Measurements from ENCODE around the gene PKD1L1. TPM values are rescaled to one million over a fixed set of nuclear protein-coding genes. Genes with fewer than 3 reads are reported as not detected.

PKD1L1 gene
- polyA plus RNA-seq, 1 donor (not counting 4 experiments of a cell fraction or from before 2014, with no cell fraction given), result 0.04 TPM

- Histone ChIP-seq H3K36me3 (ENCODE audit: control insufficient read depth in 2 of 2, extremely low read depth in 1 of 2, insufficient read depth in 2 of 2, low read length in 2 of 2) (no peaks in the 10 kb centered on the region), H3K4me2 (ENCODE audit: control insufficient read depth, extremely low read depth, insufficient read depth, low read depth, low read length) (no peak overlapping the region), H4K20me1 (ENCODE audit: control insufficient read depth, extremely low read depth, insufficient read depth, low read length) (no peaks in the 10 kb centered on the region), H3K9me1 (ENCODE audit: control insufficient read depth, extremely low read depth, insufficient read depth, low read length) (no peaks in the 10 kb centered on the region), H3K4me3 (ENCODE audit: control insufficient read depth in 2 of 3, extremely low read depth in 1 of 3, insufficient read depth in 2 of 3, low read depth in 1 of 3, low read length in 3 of 3) (no peak overlapping the region), H3K4me1 (ENCODE audit: control insufficient read depth, extremely low read depth, insufficient read depth, low read length) (peaks cover 5% of the 10 kb centered on the region), H3K9ac (ENCODE audit: control insufficient read depth, extremely low read depth, insufficient read depth, low read length) (no peak overlapping the region), H3K79me2 (ENCODE audit: control insufficient read depth, insufficient read depth, low read length) (no peaks in the 10 kb centered on the region), H2AFZ (ENCODE audit: control insufficient read depth, low read length) (no peak overlapping the region), H3K27ac (ENCODE audit: control insufficient read depth, insufficient read depth, low read length) (no peak overlapping the region), H3K27me3 (ENCODE audit: control insufficient read depth, extremely low read depth, insufficient read depth, low read length) (peaks cover 6% of the 10 kb centered on the region), H3K9me3 (ENCODE audit: control insufficient read depth, low read depth, low read length) (no peaks in the 10 kb centered on the region)
- FAIRE-seq, result no peak
- dilution Hi-C loops (cut with MboI; ENCODE audit: extremely low pct_ligation_motif_present, low sequenced_read_pairs), result no loop called here
- no peak for DNase-seq (ENCODE audit: low read depth, low spot score)
- TF ChIP-seq, protein P1, sequence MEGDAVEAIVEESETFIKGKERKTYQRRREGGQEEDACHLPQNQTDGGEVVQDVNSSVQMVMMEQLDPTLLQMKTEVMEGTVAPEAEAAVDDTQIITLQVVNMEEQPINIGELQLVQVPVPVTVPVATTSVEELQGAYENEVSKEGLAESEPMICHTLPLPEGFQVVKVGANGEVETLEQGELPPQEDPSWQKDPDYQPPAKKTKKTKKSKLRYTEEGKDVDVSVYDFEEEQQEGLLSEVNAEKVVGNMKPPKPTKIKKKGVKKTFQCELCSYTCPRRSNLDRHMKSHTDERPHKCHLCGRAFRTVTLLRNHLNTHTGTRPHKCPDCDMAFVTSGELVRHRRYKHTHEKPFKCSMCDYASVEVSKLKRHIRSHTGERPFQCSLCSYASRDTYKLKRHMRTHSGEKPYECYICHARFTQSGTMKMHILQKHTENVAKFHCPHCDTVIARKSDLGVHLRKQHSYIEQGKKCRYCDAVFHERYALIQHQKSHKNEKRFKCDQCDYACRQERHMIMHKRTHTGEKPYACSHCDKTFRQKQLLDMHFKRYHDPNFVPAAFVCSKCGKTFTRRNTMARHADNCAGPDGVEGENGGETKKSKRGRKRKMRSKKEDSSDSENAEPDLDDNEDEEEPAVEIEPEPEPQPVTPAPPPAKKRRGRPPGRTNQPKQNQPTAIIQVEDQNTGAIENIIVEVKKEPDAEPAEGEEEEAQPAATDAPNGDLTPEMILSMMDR (optimal IDR thresholded peaks at IDR 0.05 in 1 of 3, IDR thresholded peaks at IDR 0.05 in 1 of 3, conservative IDR thresholded peaks at IDR 0.05 in 1 of 3; ENCODE audit: extremely low read depth in 1 of 3, insufficient read depth in 2 of 3, low read length in 3 of 3), result no peak
- TF ChIP-seq EZH2 (IDR thresholded peaks at IDR 0.05; ENCODE audit: low read length), result no peak
These were observed 57.7 kb downstream of the PKD1L1 start for GRCh38 chr7:47890606-47891005.

DNA sequence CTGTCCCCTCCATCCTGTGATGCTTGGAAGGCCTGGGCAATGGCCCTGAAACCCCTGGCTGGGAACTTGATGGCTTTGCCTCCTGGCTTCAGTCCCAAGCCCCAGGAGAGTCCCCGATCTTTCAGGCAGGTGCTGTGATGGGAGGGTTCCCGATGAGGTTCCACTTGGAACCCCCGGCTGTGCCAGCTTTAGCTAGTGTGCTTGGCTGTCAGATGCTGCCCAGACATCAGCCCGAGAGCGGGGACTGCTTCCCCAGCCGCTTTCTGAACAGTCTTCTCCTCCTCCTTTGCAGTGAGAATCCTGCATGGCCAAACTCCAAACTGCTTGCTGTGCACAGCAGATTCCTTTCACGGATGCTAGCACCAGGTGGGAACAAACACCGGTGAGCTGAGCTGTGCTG lies 58.1 kb downstream of the PKD1L1 start:
- Histone ChIP-seq H3K36me3 (ENCODE audit: control insufficient read depth in 2 of 2, extremely low read depth in 1 of 2, insufficient read depth in 2 of 2, low read length in 2 of 2) (no peaks in the 10 kb centered on the region), H4K20me1 (ENCODE audit: control insufficient read depth, extremely low read depth, insufficient read depth, low read length) (no peaks in the 10 kb centered on the region), H3K4me2 (ENCODE audit: control insufficient read depth, extremely low read depth, insufficient read depth, low read depth, low read length) (no peak overlapping the region), H2AFZ (ENCODE audit: control insufficient read depth, low read length) (no peak overlapping the region), H3K9me1 (ENCODE audit: control insufficient read depth, extremely low read depth, insufficient read depth, low read length) (no peaks in the 10 kb centered on the region), H3K9ac (ENCODE audit: control insufficient read depth, extremely low read depth, insufficient read depth, low read length) (no peak overlapping the region), H3K9me3 (ENCODE audit: control insufficient read depth, low read depth, low read length) (no peaks in the 10 kb centered on the region), H3K27me3 (ENCODE audit: control insufficient read depth, extremely low read depth, insufficient read depth, low read length) (peaks cover 11% of the 10 kb centered on the region), H3K27ac (ENCODE audit: control insufficient read depth, insufficient read depth, low read length) (no peak overlapping the region), H3K4me3 (ENCODE audit: control insufficient read depth in 2 of 3, extremely low read depth in 1 of 3, insufficient read depth in 2 of 3, low read depth in 1 of 3, low read length in 3 of 3) (no peak overlapping the region), H3K4me1 (ENCODE audit: control insufficient read depth, extremely low read depth, insufficient read depth, low read length) (peaks cover 5% of the 10 kb centered on the region), H3K79me2 (ENCODE audit: control insufficient read depth, insufficient read depth, low read length) (no peaks in the 10 kb centered on the region)
- DNase-seq (ENCODE audit: low read depth, low spot score), result no peak
- TF ChIP-seq EZH2 (IDR thresholded peaks at IDR 0.05; ENCODE audit: low read length), result no peak
- TF ChIP-seq, protein P1 (optimal IDR thresholded peaks at IDR 0.05 in 1 of 3, IDR thresholded peaks at IDR 0.05 in 1 of 3, conservative IDR thresholded peaks at IDR 0.05 in 1 of 3; ENCODE audit: extremely low read depth in 1 of 3, insufficient read depth in 2 of 3, low read length in 3 of 3), result no peak
- dilution Hi-C loops (cut with MboI; ENCODE audit: extremely low pct_ligation_motif_present, low sequenced_read_pairs), result no loop called here
- FAIRE-seq, result no peak
